HG03135 (cell line): Measurements from ENCODE around the gene SPACA4.

Experiments
- ATAC-seq: cut with Tn5 transposase; IDR thresholded peaks from one replicate; pipeline ENCODE4 v1.9.1; 2021; ENCODE audit warnings: mild to moderate bottlenecking, moderate library complexity; ENCODE audit not compliant: unreplicated experiment

The SPACA4 gene

GRCh38 chr19:48646722-48647216 is 40.2 kb downstream of the SPACA4 start:
- no peak for ATAC-seq

DNA sequence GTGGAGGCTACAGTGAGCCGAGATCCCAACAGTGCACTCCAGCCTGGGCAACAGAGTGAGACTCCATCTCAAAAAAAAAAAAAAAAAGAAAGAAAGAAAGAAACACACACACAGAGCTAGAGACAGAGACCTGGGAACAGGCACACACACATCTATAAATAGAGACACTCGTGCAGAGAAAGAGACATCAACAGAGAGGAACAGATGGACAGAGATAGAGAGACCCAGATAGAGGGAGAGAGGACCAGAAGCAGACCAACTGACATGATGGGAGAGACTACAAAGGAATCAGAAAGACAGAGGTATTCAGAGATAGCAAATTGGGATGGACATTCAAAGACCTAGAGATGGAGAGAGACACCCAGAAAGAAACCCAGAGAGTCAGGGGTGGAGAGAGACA is 41.6 kb downstream of the SPACA4 start:
- no peak for ATAC-seq

DNA sequence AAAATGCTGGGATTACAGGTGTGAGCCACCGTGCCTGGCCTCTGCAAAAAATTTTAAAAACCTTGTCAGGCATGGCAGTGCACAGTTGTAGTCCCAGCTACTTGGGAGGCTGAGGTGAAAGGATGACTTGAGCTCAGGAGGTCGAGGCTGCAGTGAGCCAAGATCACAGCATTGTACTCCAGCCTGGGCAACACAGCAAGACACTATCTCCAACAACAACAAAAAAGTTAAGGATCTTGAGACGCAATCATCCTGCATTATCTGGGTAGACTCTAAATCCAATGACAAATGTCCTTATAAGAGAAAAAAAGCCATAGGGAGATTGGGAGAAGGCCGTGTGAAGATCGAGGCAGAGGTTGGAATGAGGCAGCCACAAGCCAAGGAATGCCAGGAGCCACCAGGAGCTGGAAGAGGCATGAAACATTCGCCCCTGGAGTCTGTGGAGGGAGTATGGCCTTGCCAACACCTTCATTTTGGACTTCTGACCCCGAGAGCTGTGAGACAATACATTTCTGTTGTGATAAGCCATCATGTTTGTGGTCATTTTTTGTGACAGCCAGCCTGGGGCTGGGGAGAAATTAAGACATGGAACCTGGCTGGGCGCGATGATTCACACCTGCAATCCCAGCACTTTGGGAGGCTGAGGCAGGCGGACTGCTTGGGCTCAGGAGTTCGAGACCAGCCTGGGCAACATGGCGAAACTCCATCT is 44.6 kb downstream of the SPACA4 start:
- ATAC-seq, result no peak

- no peak for ATAC-seq
Measured at GRCh38 chr19:48651683-48652048, 45.1 kb downstream of the SPACA4 start.

GRCh38 chr19:48654299-48655059 is 47.9 kb downstream of the SPACA4 start:
- ATAC-seq, result no peak

- no peak for ATAC-seq
Measured at GRCh38 chr19:48656840-48657474, 50.4 kb downstream of the SPACA4 start.
